Activated CD4-positive, alpha-beta memory T cell treated with anti-CD3 and anti-CD28 coated beads for 36 hours (primary cell): ENCODE measurements around the gene MVP. TPM values are rescaled to one million over a fixed set of nuclear protein-coding genes. Genes with fewer than 3 reads are reported as not detected.
A peak's percentile ranks its signal among the peaks of the same experiment; 100 is the strongest.
"Not testable (repeated sequence)": the region's sequence is repeated elsewhere in the genome, so short reads cannot be mapped to it uniquely, and the experiment has no call there.

Experiments used
- CTCF ChIA-PET: fragments of 350-600 bp; sonication (Branson Sonifier 250); formaldehyde crosslinking; loops from one replicate; lab custom pipeline; 2021; ENCODE audit warnings: antibody characterized with exemption, inconsistent platforms; lab: Charles Lee
- POLR2A ChIA-PET: fragments of 350-600 bp; sonication (Branson Sonifier 250); formaldehyde crosslinking; loops from one replicate; lab custom pipeline; 2021; ENCODE audit warnings: antibody characterized with exemption; lab: Charles Lee
- DNase-seq: peaks from one replicate; pipeline ENCODE4 v3.0.0-alpha.2; 2020
- H3K27ac Mint-ChIP-seq: one replicate; pipeline ENCODE4 v1.8.0; 2021; ENCODE audit warnings: mixed read lengths
- H3K27me3 Mint-ChIP-seq: one replicate; pipeline ENCODE4 v1.8.0; 2021; ENCODE audit warnings: mixed read lengths
- H3K36me3 Mint-ChIP-seq: one replicate; pipeline ENCODE4 v1.8.0; 2021; ENCODE audit warnings: mixed read lengths
- H3K4me1 Mint-ChIP-seq: one replicate; pipeline ENCODE4 v1.8.0; 2021; ENCODE audit warnings: low read depth, mixed read lengths
- H3K4me3 Mint-ChIP-seq: one replicate; pipeline ENCODE4 v1.8.0; 2021; ENCODE audit warnings: mild to moderate bottlenecking, mixed read lengths
- H3K9me3 Mint-ChIP-seq: one replicate; pipeline ENCODE4 v1.8.0; 2021; ENCODE audit warnings: mixed read lengths
- intact Hi-C: fragments of 100-400 bp; cut with micrococcal nuclease; formaldehyde crosslinking; loops from one replicate; pipeline ENCODE4 v1.15.1; 2023
- total RNA-seq, 2 experiments: library from RNA; stranded (reverse); gene quantifications; one replicate each; pipeline ENCODE4 v1.2.3, GENCODE V29; 2021

Gene MVP
- total RNA-seq, 2 experiments from 2014 or later, result 149 to 156 TPM

DNA sequence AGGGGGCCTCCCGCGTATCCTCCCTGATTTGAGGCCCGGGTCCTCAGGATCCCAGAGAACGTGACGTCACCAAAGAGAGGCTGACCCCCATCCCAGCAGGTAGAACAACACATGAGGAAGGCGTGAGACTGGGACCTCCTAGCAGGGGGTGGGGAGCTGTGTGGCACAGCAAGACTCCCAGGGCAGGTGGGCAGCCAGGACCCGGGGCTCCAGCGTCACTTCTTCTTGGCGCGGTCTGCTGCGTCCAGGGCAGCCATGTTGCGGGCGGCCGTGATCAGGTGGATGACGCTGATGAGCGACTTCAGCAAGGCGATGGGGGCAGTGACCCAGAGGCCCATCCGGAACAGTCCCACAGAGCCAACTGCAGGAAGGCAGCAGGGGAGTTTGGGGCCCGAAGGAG lies 38.7 kb downstream of the MVP start:
- Mint-ChIP-seq H3K9me3 (no peaks in the 10 kb centered on the region), H3K27me3 (no peaks in the 10 kb centered on the region), H3K4me3 (no peak overlapping the region), H3K27ac (no peak overlapping the region), H3K36me3 (peaks cover 6% of the 10 kb centered on the region), H3K4me1 (peaks cover 20% of the 10 kb centered on the region)
- no peak for DNase-seq
- intact Hi-C loops, result no loop called here
- POLR2A ChIA-PET, result no interaction called here
- CTCF ChIA-PET, result interaction anchor here (0.5 to 1.4 kb wide), 3 partner anchors 11 to 250 kb away, joined by 3 to 5 read pairs (median 4); no protein-coding TSS in a partner anchor

DNA sequence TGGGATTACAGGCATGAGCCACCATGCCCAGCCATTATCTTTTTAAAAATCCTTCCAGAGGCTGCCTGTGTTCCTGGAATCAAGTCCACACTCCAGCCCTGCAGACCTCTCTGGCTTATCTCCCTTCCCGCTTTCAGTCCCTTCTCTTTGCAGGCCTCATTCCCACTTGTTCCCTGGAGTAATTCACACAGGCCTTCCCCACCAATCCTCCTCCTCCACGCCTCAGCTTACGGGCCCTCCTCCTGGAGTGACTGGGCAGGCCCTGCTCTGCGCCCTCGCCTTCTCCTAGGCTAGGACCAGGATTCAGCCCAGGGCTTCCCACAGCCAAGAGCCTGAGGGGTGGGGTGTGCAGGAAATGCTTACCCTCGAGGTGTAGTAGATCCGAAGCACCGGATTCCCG lies 40.0 kb downstream of the MVP start:
- peaks cover 18% of the 10 kb centered on the region for H3K4me1 Mint-ChIP-seq
- CTCF ChIA-PET, result interaction anchor here (1.2 kb wide), 1 partner anchor 12 kb away, joined by 7 read pairs; no protein-coding TSS in a partner anchor
- intact Hi-C loops, result loop anchor here (5.0 kb wide), 1 partner anchor 162 kb away; the partner anchor contains the start of gene C16orf92
- H3K9me3 Mint-ChIP-seq, result no peaks in the 10 kb centered on the region
- no peak for DNase-seq
- no peak overlapping the region for H3K4me3 Mint-ChIP-seq
- H3K27ac Mint-ChIP-seq, result no peak overlapping the region
- H3K36me3 Mint-ChIP-seq, result peaks cover 6% of the 10 kb centered on the region
- POLR2A ChIA-PET, result no interaction called here
- H3K27me3 Mint-ChIP-seq, result no peaks in the 10 kb centered on the region

- Mint-ChIP-seq H3K4me1 (peaks cover 18% of the 10 kb centered on the region), H3K4me3 (peak overlapping the region; percentile 94), H3K36me3 (peaks cover 6% of the 10 kb centered on the region), H3K27ac (peak overlapping the region; percentile 88), H3K27me3 (no peaks in the 10 kb centered on the region), H3K9me3 (no peaks in the 10 kb centered on the region)
- CTCF ChIA-PET, result interaction anchor here (0.9 to 2.4 kb wide), 7 partner anchors 10 to 193 kb away, joined by 3 to 11 read pairs (median 3); partner anchors contain the start of gene TMEM219
- peak; percentile 28 for DNase-seq
- intact Hi-C loops, result loop anchor here (2.0 to 5.0 kb wide), 4 partner anchors 58 to 160 kb away; partner anchors contain the start of genes C16orf92, HIRIP3 and KCTD13
- POLR2A ChIA-PET, result interaction anchor here (0.7 to 1.2 kb wide), 2 partner anchors 10 to 111 kb away, joined by 3 read pairs; no protein-coding TSS in a partner anchor
These were observed 42.2 kb downstream of the MVP start for GRCh38 chr16:29862383-29862883.

DNA sequence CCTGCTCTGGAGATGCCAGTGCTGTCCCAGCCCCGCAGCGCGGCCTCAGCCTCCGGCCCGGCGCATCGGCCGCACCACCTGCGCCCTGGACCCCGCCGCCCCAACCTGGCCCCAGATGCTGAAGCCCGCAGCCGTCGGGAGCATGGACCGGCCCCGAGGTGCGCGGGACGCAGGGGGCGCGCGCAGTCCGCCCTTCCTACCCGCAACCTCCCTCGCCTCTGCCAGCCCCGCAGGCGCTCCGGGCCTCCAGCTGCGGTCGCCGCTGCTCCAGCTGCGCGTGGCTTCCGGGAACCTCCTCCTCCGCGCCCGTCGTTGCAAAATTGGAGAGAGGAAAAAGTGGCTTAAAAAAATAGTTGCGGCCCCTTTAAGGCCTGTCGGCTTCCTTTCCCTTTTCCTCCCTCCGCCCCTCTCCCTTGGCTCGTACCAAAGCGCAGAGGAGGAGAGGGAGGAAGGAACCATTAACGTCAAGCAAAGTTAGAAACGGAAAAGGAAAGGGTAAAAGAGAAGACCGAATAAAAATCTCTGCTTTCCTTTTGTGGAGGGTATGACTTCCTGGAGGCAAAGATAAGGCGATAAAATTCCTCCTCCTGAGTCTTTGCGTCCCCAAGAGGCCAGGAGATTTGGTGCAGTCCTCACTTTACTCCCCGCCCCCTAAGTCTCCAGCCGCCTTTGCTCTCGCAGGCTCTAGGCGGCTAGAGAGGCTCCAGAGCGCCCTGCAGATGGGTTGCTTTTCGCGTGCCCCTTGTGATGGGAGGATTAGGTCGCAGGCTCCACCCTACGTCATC lies 42.8 kb downstream of the MVP start, which contains the start of gene CDIPT:
Gene CDIPT (minus strand): TSS at position 343 of the 785 bp plus-strand sequence. CDS start 369 bp downstream, outside the sequence.
- intact Hi-C loops, result loop anchor here (1.0 to 5.0 kb wide), 6 partner anchors 43 to 159 kb away; partner anchors contain the start of genes C16orf92, HIRIP3, KCTD13 and MVP
- ChIA-PET POLR2A (interaction anchor here (0.7 to 2.1 kb wide), 2 partner anchors 9 to 63 kb away, joined by 3 to 7 read pairs; partner anchors contain the start of gene KCTD13), CTCF (interaction anchor here (0.7 to 2.4 kb wide), 8 partner anchors 11 to 192 kb away, joined by 3 to 11 read pairs (median 4); partner anchors contain the start of gene TMEM219)
- Mint-ChIP-seq H3K27me3 (no peaks in the 10 kb centered on the region), H3K9me3 (no peaks in the 10 kb centered on the region), H3K36me3 (peaks cover 6% of the 10 kb centered on the region), H3K4me1 (peaks cover 18% of the 10 kb centered on the region), H3K27ac (peak within 1 kb of the TSS; percentile 92), H3K4me3 (peak within 1 kb of the TSS; percentile 94)
- peak; percentile 95 for DNase-seq

- peak overlapping the region; percentile 92 for H3K27ac Mint-ChIP-seq
- intact Hi-C loops, result loop anchor here (1.0 to 5.0 kb wide), 6 partner anchors 43 to 159 kb away; partner anchors contain the start of genes C16orf92, HIRIP3, KCTD13 and MVP
- peaks cover 16% of the 10 kb centered on the region for H3K4me1 Mint-ChIP-seq
- CTCF ChIA-PET, result interaction anchor here (0.7 to 2.4 kb wide), 7 partner anchors 11 to 192 kb away, joined by 3 to 11 read pairs (median 4); partner anchors contain the start of gene TMEM219
- H3K27me3 Mint-ChIP-seq, result no peaks in the 10 kb centered on the region
- DNase-seq, result no peak
- POLR2A ChIA-PET, result interaction anchor here (2.1 kb wide), 1 partner anchor 62 kb away, joined by 7 read pairs; the partner anchor contains the start of gene KCTD13
- H3K4me3 Mint-ChIP-seq, result peak overlapping the region; percentile 94
- H3K36me3 Mint-ChIP-seq, result peaks cover 3% of the 10 kb centered on the region
- no peaks in the 10 kb centered on the region for H3K9me3 Mint-ChIP-seq
These were observed 43.4 kb downstream of the MVP start for GRCh38 chr16:29863669-29863984.

DNA sequence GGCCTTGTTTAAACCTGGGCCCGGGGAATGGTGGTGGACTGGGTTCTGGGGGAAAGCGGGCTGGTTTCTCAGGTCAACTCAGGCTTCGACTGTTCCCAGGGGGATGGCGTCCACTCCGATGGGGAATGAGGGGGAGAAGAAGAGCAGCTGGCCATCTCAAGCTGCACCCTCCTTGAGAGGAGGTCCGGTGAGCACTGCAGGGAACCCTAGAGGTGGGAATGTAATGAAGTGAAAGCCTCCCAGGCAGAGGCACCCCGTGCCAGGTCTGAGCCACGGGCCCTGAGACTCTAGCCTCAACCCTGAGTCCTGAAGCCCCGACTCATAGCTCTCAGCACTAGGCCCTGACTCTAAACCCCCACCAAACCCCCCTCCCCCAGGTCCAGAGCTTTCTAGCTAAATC lies 43.9 kb downstream of the MVP start:
- H3K9me3 Mint-ChIP-seq, result no peaks in the 10 kb centered on the region
- intact Hi-C loops, result loop anchor here (5.0 kb wide), 1 partner anchor 158 kb away; the partner anchor contains the start of gene C16orf92
- CTCF ChIA-PET, result interaction anchor here (0.7 to 1.1 kb wide), 2 partner anchors 14 to 16 kb away, joined by 3 read pairs; no protein-coding TSS in a partner anchor
- no peak for DNase-seq
- H3K4me1 Mint-ChIP-seq, result peaks cover 16% of the 10 kb centered on the region
- no peak overlapping the region for H3K27ac Mint-ChIP-seq
- H3K4me3 Mint-ChIP-seq, result no peak overlapping the region
- no peaks in the 10 kb centered on the region for H3K27me3 Mint-ChIP-seq
- POLR2A ChIA-PET, result interaction anchor here (0.8 to 2.1 kb wide), 2 partner anchors 13 to 62 kb away, joined by 3 to 7 read pairs; partner anchors contain the start of gene KCTD13
- H3K36me3 Mint-ChIP-seq, result peaks cover 3% of the 10 kb centered on the region

DNA sequence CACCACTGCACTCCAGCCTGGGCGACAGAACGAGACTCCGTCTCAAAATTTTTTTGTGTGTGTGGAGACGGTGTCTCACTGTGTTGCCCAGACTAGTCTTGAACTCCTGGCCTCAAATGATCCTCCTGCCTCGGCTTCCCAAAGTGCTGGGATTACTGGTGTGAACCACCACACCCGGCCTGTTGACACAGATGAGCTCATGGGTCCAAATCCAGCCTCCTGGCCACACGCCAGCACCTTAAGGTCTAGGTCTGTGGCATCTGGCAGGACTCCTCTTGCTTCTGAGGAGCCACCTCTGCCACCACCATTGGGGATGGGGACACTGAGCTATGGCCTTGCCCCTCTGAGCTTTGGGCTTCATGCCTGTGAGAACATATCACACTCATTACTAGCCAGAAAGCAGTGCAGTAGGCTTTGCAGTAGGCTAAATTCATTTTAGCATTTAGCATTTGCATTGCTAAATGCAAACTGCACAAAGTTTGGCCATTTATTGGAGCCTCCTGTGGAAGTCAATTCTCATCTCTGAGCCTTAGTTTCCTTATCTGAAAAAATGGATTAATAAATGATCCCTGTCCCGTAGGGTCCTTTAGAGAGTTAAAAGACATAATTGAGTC lies 48.2 kb downstream of the MVP start:
- no peak overlapping the region for H3K4me3 Mint-ChIP-seq
- DNase-seq, result no peak
- no peak overlapping the region for H3K27ac Mint-ChIP-seq
- H3K4me1 Mint-ChIP-seq, result no peaks in the 10 kb centered on the region
- POLR2A ChIA-PET, result no interaction called here
- intact Hi-C loops, result no loop called here
- H3K9me3 Mint-ChIP-seq, result no peaks in the 10 kb centered on the region
- CTCF ChIA-PET, result no interaction called here
- no peaks in the 10 kb centered on the region for H3K27me3 Mint-ChIP-seq
- H3K36me3 Mint-ChIP-seq, result no peaks in the 10 kb centered on the region

DNA sequence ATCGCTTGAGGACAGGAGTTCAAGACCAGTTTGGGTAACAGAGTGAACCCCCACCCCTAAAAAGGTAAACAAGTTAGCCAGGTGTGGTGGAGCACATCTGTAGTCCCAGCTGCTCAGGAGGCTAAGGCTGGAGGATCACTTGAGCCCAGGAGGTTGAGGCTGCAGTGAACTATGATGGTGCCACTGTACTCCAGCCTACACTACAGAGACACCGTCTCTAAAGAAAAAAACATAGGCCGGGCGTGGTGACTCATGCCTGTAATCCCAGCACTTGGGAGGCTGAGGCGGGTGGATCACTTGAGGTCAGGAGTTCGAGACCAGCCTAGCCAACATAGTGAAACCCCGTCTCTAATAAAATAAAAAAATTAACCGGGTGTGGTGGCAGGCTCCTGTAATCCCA lies 48.8 kb downstream of the MVP start:
- CTCF ChIA-PET, H3K9me3 Mint-ChIP-seq, H3K36me3 Mint-ChIP-seq, H3K27ac Mint-ChIP-seq, intact Hi-C loops, H3K4me3 Mint-ChIP-seq, H3K27me3 Mint-ChIP-seq, DNase-seq, POLR2A ChIA-PET, H3K4me1 Mint-ChIP-seq: not testable (repeated sequence)

DNA sequence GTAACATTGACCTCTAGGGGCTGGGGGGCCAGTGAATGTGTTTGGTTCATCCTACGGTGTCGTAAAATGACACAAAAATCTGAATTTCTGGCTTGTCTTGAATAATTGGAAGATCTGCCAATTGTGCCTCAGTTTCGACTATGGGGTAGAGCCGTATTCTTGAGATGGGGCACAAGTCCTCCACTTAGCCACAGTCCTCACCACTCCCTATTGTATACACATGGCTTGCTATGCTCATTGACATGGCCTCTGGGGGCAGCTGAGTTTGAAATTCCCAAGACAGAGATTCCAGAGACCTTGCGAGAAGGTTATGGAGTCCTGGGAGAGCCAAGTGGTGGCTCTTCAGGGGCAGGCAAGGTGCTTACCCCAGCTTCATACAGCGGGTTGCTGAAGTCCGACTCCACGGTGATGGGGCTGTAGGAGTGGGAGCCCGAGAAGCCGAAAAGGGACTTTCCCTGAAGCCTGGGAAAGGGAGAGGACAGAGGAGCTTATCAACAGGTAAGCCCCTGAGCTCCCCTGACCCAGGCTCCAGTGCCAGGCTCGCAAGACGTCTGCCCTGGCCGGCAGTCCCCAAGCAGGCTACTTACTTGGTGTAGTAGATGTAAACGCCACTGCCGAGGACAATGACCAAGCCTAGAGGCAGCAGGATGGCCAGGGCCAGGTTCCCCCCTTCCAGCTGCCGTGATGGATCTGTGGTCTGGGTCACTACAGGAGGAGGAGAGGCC lies 51.7 kb downstream of the MVP start:
- no peak overlapping the region for H3K27ac Mint-ChIP-seq
- no peaks in the 10 kb centered on the region for H3K9me3 Mint-ChIP-seq
- CTCF ChIA-PET, result interaction anchor here (0.8 kb wide), 1 partner anchor 24 kb away, joined by 3 read pairs; no protein-coding TSS in a partner anchor
- POLR2A ChIA-PET, result interaction anchor here (1.0 kb wide), 1 partner anchor 9 kb away, joined by 3 read pairs; the partner anchor contains the start of gene CDIPT
- peaks cover 8% of the 10 kb centered on the region for H3K4me1 Mint-ChIP-seq
- H3K36me3 Mint-ChIP-seq, result no peaks in the 10 kb centered on the region
- H3K4me3 Mint-ChIP-seq, result no peak overlapping the region
- intact Hi-C loops, result no loop called here
- peaks cover 8% of the 10 kb centered on the region for H3K27me3 Mint-ChIP-seq
- DNase-seq, result no peak

- no peaks in the 10 kb centered on the region for H3K9me3 Mint-ChIP-seq
These were observed 53.1 kb downstream of the MVP start for GRCh38 chr16:29873319-29873718.

GRCh38 chr16:29875206-29875605 lies 54.9 kb downstream of the MVP start:
- ChIA-PET POLR2A (no interaction called here), CTCF (interaction anchor here (1.0 to 1.1 kb wide), 2 partner anchors 12 to 27 kb away, joined by 3 read pairs; partner anchors contain the start of gene CDIPT)
- intact Hi-C loops, result no loop called here
- Mint-ChIP-seq H3K27me3 (peaks cover 19% of the 10 kb centered on the region), H3K4me1 (peaks cover 16% of the 10 kb centered on the region), H3K9me3 (no peaks in the 10 kb centered on the region), H3K27ac (no peak overlapping the region), H3K4me3 (no peak overlapping the region), H3K36me3 (no peaks in the 10 kb centered on the region)
- DNase-seq, result no peak

More at GRCh38 chr16:29873319-29873718, 53.1 kb downstream of the MVP start:
- Mint-ChIP-seq H3K27ac (no peak overlapping the region), H3K36me3 (no peaks in the 10 kb centered on the region), H3K4me3 (no peak overlapping the region), H3K4me1 (peaks cover 16% of the 10 kb centered on the region), H3K27me3 (peaks cover 19% of the 10 kb centered on the region)
- intact Hi-C loops, result no loop called here
- ChIA-PET POLR2A (no interaction called here), CTCF (no interaction called here)
- DNase-seq, result no peak
